Naive thymus-derived CD8-positive, alpha-beta T cell (primary cell): Measurements from ENCODE around the gene RAPH1. TPM values are rescaled to one million over a fixed set of nuclear protein-coding genes. Genes with fewer than 3 reads are reported as not detected.

ENCODE experiments used
- ATAC-seq, 2 donors: fragments of 150-1000 bp; cut with Tn5 transposase in 1 of 2; sonication (Bioruptor Pico), chemical (Tn5 transposase) in 1 of 2; 1 replicate in 1 of 2; 2 replicates in 1 of 2; pipeline ENCODE4 v1.10.0; 2021; ENCODE audit warnings: mild to moderate bottlenecking in 2 of 2, moderate library complexity in 2 of 2
- POLR2A ChIA-PET: fragments of 350-600 bp; sonication (Branson Sonifier 250); formaldehyde crosslinking; loops from one replicate; lab custom pipeline; 2021; ENCODE audit warnings: antibody characterized with exemption; lab: Charles Lee
- DNase-seq, 10 donors: peaks; one replicate each; pipeline versions ENCODE4 v3.0.0 to v3.0.0-alpha.2; 2020 to 2022
- H3K27ac Mint-ChIP-seq, 10 donors: one replicate each; pipeline ENCODE4 v1.8.0; 2020 to 2022; ENCODE audit warnings: mild to moderate bottlenecking in 10 of 10, mixed read lengths in 10 of 10, moderate library complexity in 4 of 10, inconsistent platforms in 1 of 10
- H3K27me3 Mint-ChIP-seq, 5 donors: one replicate each; pipeline ENCODE4 v1.8.0; 2021 to 2022; ENCODE audit warnings: mixed read lengths in 5 of 5
- H3K36me3 Mint-ChIP-seq, 3 donors: one replicate each; pipeline ENCODE4 v1.8.0; 2020 to 2022; ENCODE audit warnings: mixed read lengths in 3 of 3, mild to moderate bottlenecking in 2 of 3, inconsistent platforms in 1 of 3
- H3K4me1 Mint-ChIP-seq, 4 donors: one replicate each; pipeline ENCODE4 v1.8.0; 2021 to 2022; ENCODE audit warnings: mixed read lengths in 4 of 4
- H3K4me3 Mint-ChIP-seq, 10 donors: one replicate each; pipeline ENCODE4 v1.8.0; 2020 to 2022; ENCODE audit warnings: mild to moderate bottlenecking in 10 of 10, mixed read lengths in 10 of 10, moderate library complexity in 6 of 10, inconsistent platforms in 1 of 10
- H3K9me3 Mint-ChIP-seq, 9 donors: one replicate each; pipeline ENCODE4 v1.8.0; 2020 to 2022; ENCODE audit warnings: mixed read lengths in 9 of 9, mild to moderate bottlenecking in 3 of 9, inconsistent platforms in 1 of 9, moderate library complexity in 1 of 9
- polyA plus RNA-seq, 3 donors: library from polyadenylated mRNA; unstranded; fragments of 300-500 nt; fragmentation: Illumina TruSeq; gene quantifications; one replicate each; pipeline ENCODE4 v1.2.3, GENCODE V29; 2021
- total RNA-seq, 8 experiments: library from RNA in 2 of 8; stranded (reverse) in 2 of 8; gene quantifications; one replicate each; pipeline ENCODE4 v1.2.3 and lab custom pipeline; 2021 to 2026

Gene RAPH1
- total and polyA plus RNA-seq, 5 experiments from 2014 or later: 0.31 to 2.1 (median 1.1) TPM; not detected in 1

DNA sequence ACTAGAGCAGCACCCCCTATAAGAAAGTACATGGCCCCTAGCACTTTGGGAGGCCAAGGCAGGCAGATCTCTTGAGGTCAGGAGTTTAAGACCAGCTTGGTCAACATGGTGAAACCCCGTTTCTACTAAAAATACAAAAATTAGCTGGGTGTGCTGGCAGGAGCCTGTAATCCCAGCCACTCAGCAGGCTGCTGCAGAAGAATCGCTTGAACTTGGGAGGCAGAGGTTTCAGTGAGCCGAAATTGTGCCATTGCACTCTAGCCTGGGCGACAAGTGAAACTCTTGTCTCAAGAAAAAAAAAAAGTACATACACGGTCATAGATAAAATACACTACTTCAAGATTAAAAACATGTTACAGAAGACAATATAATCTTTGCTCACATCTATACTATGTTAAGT, 63.8 kb downstream of the RAPH1 start:
- Mint-ChIP-seq H3K9me3 (no peaks in the 10 kb centered on the region), H3K27ac (no peak overlapping the region), H3K36me3 (no peaks in the 10 kb centered on the region), H3K27me3 (peaks cover 0 to 4% (median 0%) of the 10 kb centered on the region in 5 donors), H3K4me1 (no peaks in the 10 kb centered on the region), H3K4me3 (no peak overlapping the region)
- no peak for DNase-seq
- ATAC-seq: no peak
- POLR2A ChIA-PET: no interaction called here

DNA sequence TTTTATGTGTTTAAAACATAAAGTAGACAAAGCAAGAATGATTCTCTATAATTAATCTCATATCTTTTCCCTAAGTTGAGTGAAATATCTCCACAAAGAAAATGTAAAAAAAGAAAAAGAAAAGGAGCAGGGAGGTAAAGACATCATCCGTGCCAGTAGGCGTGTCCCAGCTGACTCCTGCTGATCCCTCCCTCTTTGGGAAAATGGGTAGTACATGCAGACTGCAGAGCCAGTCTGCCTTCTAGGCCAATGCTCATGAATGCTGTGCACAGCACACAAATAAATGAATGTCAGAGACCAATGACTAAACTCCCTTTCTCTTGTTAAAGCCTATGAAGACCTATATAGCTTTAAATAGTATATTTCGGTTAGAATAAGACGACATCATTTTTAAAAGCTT, 64.7 kb downstream of the RAPH1 start:
- Mint-ChIP-seq H3K36me3 (no peaks in the 10 kb centered on the region), H3K27ac (no peak overlapping the region), H3K27me3 (peaks cover 0 to 4% (median 0%) of the 10 kb centered on the region in 5 donors), H3K4me3 (no peak overlapping the region), H3K4me1 (no peaks in the 10 kb centered on the region), H3K9me3 (no peaks in the 10 kb centered on the region)
- POLR2A ChIA-PET: no interaction called here
- DNase-seq (no peak), ATAC-seq (no peak)

DNA sequence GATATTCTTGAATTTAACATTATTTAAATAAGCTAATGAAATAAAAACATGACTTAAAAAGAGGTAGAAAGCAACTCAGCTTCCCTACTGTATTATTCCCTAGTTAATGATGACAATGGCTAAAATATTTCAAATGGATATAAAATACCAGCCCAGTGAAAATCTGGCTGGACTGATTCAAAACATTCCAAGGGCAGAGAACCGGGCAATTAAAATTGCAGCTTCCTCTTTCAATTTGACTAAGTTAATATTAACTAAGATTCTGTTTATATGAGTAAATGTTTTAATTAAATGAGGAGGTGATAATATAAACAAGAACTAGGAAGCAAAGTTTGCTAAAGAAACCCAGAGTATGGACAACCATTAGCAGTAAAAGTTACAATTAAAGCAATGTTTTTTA, 65.6 kb downstream of the RAPH1 start:
- POLR2A ChIA-PET: no interaction called here
- Mint-ChIP-seq H3K27ac (no peak overlapping the region), H3K4me3 (no peak overlapping the region), H3K27me3 (peaks cover 0 to 4% (median 0%) of the 10 kb centered on the region in 5 donors), H3K4me1 (no peaks in the 10 kb centered on the region), H3K36me3 (no peaks in the 10 kb centered on the region), H3K9me3 (no peaks in the 10 kb centered on the region)
- no peak for DNase-seq
- no peak for ATAC-seq

DNA sequence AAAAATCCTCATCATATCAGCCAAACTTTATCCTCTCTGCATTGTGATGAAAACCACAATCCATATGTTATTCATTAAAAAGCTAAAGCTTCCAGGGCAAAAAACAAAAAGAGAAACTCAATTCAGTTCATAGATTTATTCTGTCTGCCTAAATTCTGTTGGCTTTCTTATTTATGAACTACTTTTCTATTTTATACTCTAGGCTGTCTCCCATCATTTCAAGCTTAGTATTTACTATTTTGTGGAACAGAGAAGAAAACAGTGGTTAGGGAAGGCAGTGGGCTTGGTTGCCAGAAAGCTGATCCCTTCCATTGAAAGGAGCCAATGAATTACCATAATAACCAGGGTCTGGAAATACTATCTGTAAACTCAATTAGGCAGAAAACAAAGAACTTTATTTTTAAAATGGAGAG, 71.8 kb downstream of the RAPH1 start:
- Mint-ChIP-seq H3K36me3 (peaks cover 0 to 3% (median 0%) of the 10 kb centered on the region in 3 donors), H3K27me3 (peaks cover 0 to 2% (median 0%) of the 10 kb centered on the region in 5 donors), H3K4me1 (no peaks in the 10 kb centered on the region), H3K4me3 (no peak overlapping the region), H3K27ac (no peak overlapping the region), H3K9me3 (no peaks in the 10 kb centered on the region)
- POLR2A ChIA-PET: no interaction called here
- no peak for ATAC-seq
- DNase-seq: no peak

DNA sequence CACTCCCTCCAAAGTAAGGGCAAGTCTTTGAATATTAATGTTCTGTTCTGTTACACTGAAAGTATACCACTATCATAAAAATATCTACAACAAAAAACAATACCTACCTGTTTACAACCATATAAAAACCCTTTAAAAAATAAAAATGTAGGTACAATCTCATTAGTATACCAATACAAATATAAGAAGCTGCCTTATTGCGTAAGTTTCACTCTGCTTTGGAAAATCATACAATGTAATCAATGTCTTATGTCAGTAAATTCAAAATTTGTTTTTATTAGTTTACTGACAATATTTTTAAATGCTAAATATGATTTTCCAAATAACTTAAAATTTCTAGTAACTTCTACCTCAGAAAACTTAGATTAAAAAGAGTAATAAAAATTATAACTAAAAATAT, 72.8 kb downstream of the RAPH1 start:
- peaks cover 0 to 3% (median 0%) of the 10 kb centered on the region in 3 donors for H3K36me3 Mint-ChIP-seq

DNA sequence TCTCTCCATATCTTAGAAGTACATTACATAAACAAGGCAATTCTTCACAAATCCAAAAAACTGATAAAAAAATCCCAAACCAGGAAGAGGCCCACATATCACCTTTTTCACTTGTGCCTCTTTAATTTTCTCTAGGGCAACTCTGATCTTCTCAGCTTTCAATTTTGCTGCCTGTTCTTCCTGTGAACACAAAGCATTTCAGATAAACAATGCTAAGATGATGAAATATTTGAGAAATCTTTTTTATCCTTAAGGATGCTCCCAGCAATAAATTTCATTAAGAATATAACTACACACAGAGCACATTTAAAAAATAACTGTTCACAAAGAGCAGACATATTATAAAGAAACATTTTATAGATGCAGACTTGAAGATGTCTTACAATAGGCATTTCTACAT, 73.4 kb downstream of the RAPH1 start:
- Mint-ChIP-seq H3K27ac (no peak overlapping the region), H3K36me3 (peaks cover 0 to 3% (median 0%) of the 10 kb centered on the region in 3 donors), H3K9me3 (no peaks in the 10 kb centered on the region), H3K4me1 (no peaks in the 10 kb centered on the region), H3K27me3 (peaks cover 0 to 2% (median 0%) of the 10 kb centered on the region in 5 donors), H3K4me3 (no peak overlapping the region)
- POLR2A ChIA-PET: no interaction called here
- no peak for DNase-seq
- ATAC-seq: no peak

More for the DNA sequence above, 72.8 kb downstream of the RAPH1 start:
- POLR2A ChIA-PET: no interaction called here
- Mint-ChIP-seq H3K4me3 (no peak overlapping the region), H3K27me3 (peaks cover 0 to 2% (median 0%) of the 10 kb centered on the region in 5 donors), H3K9me3 (no peaks in the 10 kb centered on the region), H3K27ac (no peak overlapping the region), H3K4me1 (no peaks in the 10 kb centered on the region)
- ATAC-seq (no peak), DNase-seq (no peak)

DNA sequence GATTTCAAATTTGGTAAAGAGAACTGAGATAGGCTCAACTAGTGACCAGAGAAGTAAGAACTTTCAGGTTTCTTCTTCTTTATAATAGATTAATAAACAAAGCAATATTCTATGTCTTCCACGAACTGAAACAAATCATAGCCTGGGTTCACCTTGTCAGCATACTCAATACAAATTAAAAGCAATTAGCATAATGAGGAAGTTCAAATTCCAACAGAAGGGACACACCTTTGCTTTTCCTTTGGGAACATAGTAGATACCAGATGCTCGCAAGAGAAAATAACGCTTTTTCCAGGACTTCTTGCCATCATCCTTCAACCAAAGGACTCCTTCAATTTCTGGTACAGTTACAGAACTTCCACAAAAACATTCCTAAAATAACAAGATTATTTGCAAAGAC, 79.9 kb downstream of the RAPH1 start:
- no peak for ATAC-seq
- DNase-seq: no peak
- no peak overlapping the region for H3K4me3 Mint-ChIP-seq
- no peak overlapping the region for H3K27ac Mint-ChIP-seq
- POLR2A ChIA-PET: no interaction called here
- H3K4me1 Mint-ChIP-seq: no peaks in the 10 kb centered on the region
- H3K9me3 Mint-ChIP-seq: no peaks in the 10 kb centered on the region
- H3K36me3 Mint-ChIP-seq: peaks cover 0 to 3% (median 0%) of the 10 kb centered on the region in 3 donors
- peaks cover 0 to 2% (median 0%) of the 10 kb centered on the region in 5 donors for H3K27me3 Mint-ChIP-seq

DNA sequence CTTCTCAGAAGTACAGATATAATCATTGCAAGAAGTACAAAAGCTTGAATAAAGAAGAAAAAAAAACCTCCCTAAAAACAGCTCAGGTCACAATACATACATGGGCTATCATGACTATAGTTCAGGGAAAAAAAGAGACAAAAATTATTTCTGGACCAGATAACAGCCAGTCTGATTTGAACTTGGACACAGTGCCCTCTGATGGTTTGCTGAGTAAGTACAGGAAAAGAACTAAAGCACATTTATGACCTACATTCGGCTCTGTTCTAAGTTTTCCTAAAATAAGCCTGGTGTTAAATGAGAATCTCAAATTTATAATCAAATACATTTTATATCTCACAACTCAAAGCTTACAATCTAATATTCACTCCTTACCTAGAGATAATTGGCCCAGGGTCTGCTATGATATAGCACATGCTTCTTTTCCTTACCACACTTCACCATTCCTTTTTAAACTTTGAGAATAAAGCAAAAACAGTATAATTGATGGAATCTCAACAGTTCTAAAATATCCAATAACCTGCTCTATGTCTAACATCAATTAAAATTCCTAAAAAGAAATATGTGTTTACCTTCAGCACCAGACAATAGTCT, 81.1 kb downstream of the RAPH1 start:
- POLR2A ChIA-PET: no interaction called here
- DNase-seq (peak in 6 of 10 donors; percentile 16 to 49 (median 26)), ATAC-seq (peak; percentile 39 to 48)
- H3K4me1 Mint-ChIP-seq: no peaks in the 10 kb centered on the region
- H3K36me3 Mint-ChIP-seq: peaks cover 0 to 3% (median 0%) of the 10 kb centered on the region in 3 donors
- H3K9me3 Mint-ChIP-seq: no peaks in the 10 kb centered on the region
- H3K27me3 Mint-ChIP-seq: peaks cover 0 to 2% (median 0%) of the 10 kb centered on the region in 5 donors
- no peak overlapping the region for H3K27ac Mint-ChIP-seq
- no peak overlapping the region for H3K4me3 Mint-ChIP-seq

DNA sequence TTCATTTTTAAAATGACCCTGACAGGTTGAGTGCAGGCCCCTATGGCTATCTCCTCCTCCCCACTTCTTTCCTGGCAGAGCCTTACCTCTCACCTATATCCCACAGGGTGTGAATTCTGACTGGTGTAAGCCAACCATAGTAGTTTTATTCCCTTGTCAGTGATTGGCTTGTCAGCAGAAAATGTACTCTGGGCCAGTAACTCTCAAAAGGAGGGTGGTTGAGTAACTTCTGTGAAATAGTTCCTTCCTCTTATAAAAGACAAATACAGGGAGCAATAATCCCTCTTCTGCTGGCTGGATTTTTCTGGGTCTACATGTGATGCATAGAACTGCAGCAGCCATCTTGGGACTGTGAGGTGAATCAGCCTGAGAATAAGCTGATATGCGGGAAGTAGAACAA, 83.4 kb downstream of the RAPH1 start:
- Mint-ChIP-seq H3K9me3 (no peaks in the 10 kb centered on the region), H3K4me1 (no peaks in the 10 kb centered on the region), H3K36me3 (no peaks in the 10 kb centered on the region), H3K27ac (peak overlapping the region in 1 of 10 donors; percentile 0), H3K27me3 (peaks cover 0 to 2% (median 0%) of the 10 kb centered on the region in 5 donors), H3K4me3 (no peak overlapping the region)
- POLR2A ChIA-PET: no interaction called here
- DNase-seq (no peak), ATAC-seq (no peak)

DNA sequence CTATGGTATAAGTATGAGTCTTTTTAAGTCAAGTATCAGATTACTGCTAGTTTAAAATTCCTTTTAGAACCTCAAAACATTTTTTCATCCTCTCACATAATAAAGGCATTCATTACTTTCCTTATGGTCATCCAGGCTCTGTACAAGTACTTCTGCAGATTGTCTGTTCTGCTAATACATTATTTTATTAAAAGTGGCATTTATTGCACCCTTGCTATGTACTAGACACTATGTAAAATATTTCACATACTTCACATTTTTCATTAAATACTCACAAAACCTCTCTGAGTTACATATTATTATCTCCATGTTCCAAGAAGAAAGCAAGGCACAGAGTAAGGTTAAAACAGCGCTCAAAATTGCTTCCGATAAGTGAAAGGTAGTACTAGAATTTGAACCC, 84.1 kb downstream of the RAPH1 start:
- DNase-seq: no peak
- no peak for ATAC-seq
- H3K4me3 Mint-ChIP-seq: no peak overlapping the region
- no peak overlapping the region for H3K27ac Mint-ChIP-seq
- H3K4me1 Mint-ChIP-seq: no peaks in the 10 kb centered on the region
- H3K27me3 Mint-ChIP-seq: peaks cover 0 to 2% (median 0%) of the 10 kb centered on the region in 5 donors
- H3K36me3 Mint-ChIP-seq: no peaks in the 10 kb centered on the region
- H3K9me3 Mint-ChIP-seq: no peaks in the 10 kb centered on the region
- POLR2A ChIA-PET: no interaction called here

DNA sequence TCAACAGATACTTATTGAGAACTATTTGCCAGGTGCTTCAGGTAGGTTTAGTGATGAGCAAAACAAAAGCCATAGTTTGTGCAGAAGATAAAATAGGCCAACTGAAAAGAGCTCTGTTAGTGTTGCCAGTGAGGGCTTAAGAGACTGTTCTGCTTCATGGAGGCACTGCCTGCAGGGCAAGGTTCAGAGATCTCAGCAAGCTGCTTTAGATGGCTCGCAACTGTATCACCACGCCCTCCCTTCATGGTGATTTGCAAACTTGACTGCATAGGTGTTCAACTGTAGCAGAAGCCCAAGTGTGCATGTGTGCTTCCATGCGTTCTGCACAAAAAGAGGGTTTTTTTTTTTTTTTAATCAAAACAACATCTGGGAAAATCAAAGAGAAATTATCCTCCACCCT, 84.5 kb downstream of the RAPH1 start:
- Mint-ChIP-seq H3K27ac (no peak overlapping the region), H3K36me3 (no peaks in the 10 kb centered on the region), H3K27me3 (peaks cover 0 to 2% (median 0%) of the 10 kb centered on the region in 5 donors), H3K4me3 (no peak overlapping the region), H3K4me1 (no peaks in the 10 kb centered on the region), H3K9me3 (no peaks in the 10 kb centered on the region)
- no peak for DNase-seq
- ATAC-seq: no peak
- POLR2A ChIA-PET: no interaction called here

DNA sequence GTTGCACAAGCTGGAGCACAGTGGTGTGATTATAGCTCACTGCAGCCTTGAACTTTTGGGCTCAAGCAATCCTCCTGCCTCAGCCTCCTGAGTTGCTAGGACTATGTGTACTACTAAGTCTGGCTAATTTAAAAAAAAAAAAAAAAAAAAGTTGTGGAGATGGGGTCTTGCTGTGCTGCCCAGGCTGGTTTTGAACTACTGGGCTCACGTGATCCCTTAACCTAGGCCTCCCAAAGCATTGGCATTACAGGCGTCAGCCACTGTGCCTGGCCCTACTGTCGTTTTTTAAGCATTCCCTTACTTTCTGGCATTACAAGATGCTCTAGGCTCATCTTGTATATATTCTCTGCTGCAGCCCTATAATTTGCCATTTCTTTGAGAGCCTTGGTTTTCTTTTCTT, 88.3 kb downstream of the RAPH1 start:
- Mint-ChIP-seq H3K27ac (no peak overlapping the region), H3K36me3 (peaks cover 0 to 1% (median 0%) of the 10 kb centered on the region in 3 donors), H3K4me3 (no peak overlapping the region), H3K4me1 (no peaks in the 10 kb centered on the region), H3K27me3 (no peaks in the 10 kb centered on the region), H3K9me3 (no peaks in the 10 kb centered on the region)
- DNase-seq (no peak), ATAC-seq (no peak)
- POLR2A ChIA-PET: no interaction called here

DNA sequence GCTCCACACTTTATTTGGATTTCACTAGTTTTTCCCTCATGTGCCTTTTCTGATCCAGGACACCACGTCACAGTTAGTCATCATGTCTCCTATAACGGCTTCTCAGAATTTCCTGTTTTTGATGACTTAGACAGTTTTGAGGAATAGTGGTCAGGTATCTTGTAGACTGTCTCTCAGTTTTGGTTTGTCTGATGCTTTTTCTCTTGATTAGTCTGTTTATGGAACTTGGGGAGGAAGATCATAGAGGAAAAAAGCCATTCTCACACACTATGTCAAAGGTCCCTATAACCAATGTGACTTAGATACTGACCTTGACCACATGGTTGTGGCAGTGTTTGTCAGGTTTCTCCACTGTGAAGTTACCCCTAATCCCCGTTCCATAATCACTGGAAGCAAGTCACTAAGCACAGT, 89.0 kb downstream of the RAPH1 start:
- Mint-ChIP-seq H3K27me3 (no peaks in the 10 kb centered on the region), H3K4me1 (no peaks in the 10 kb centered on the region), H3K27ac (no peak overlapping the region)

DNA sequence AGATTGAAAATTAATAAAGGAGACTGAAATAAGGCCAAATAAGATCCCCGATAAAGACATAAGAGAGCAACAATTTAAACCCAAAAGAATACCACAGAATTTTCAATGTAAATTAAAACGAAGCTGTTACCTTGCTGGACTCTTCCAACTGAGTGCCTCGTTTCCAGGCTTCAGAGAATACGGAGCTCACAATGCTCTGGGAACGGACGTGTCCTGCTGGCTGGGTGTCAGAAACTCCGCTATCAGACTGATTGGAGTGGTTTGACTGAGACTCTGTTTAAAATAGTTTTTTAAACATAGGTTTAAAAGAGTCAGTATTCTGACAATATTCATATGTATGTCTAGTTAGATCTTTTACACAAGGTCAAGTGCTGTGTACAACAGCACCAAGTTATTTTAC, 90.4 kb downstream of the RAPH1 start:
- no peak overlapping the region for H3K4me3 Mint-ChIP-seq
- no peak for DNase-seq
- POLR2A ChIA-PET: no interaction called here
- no peaks in the 10 kb centered on the region for H3K27me3 Mint-ChIP-seq
- H3K4me1 Mint-ChIP-seq: no peaks in the 10 kb centered on the region
- H3K27ac Mint-ChIP-seq: no peak overlapping the region
- peaks cover 0 to 3% (median 0%) of the 10 kb centered on the region in 3 donors for H3K36me3 Mint-ChIP-seq
- no peak for ATAC-seq
- no peaks in the 10 kb centered on the region for H3K9me3 Mint-ChIP-seq

More for the DNA sequence above, 89.0 kb downstream of the RAPH1 start:
- POLR2A ChIA-PET: no interaction called here
- Mint-ChIP-seq H3K9me3 (no peaks in the 10 kb centered on the region), H3K36me3 (peaks cover 0 to 3% (median 0%) of the 10 kb centered on the region in 3 donors), H3K4me3 (no peak overlapping the region)
- ATAC-seq: no peak
- DNase-seq: no peak
